Measurements from ENCODE around the gene ELANE.
"Not testable (repeated sequence)": the region's sequence is repeated elsewhere in the genome, so short reads cannot be mapped to it uniquely, and the experiment has no call there.

The ELANE gene

DNA sequence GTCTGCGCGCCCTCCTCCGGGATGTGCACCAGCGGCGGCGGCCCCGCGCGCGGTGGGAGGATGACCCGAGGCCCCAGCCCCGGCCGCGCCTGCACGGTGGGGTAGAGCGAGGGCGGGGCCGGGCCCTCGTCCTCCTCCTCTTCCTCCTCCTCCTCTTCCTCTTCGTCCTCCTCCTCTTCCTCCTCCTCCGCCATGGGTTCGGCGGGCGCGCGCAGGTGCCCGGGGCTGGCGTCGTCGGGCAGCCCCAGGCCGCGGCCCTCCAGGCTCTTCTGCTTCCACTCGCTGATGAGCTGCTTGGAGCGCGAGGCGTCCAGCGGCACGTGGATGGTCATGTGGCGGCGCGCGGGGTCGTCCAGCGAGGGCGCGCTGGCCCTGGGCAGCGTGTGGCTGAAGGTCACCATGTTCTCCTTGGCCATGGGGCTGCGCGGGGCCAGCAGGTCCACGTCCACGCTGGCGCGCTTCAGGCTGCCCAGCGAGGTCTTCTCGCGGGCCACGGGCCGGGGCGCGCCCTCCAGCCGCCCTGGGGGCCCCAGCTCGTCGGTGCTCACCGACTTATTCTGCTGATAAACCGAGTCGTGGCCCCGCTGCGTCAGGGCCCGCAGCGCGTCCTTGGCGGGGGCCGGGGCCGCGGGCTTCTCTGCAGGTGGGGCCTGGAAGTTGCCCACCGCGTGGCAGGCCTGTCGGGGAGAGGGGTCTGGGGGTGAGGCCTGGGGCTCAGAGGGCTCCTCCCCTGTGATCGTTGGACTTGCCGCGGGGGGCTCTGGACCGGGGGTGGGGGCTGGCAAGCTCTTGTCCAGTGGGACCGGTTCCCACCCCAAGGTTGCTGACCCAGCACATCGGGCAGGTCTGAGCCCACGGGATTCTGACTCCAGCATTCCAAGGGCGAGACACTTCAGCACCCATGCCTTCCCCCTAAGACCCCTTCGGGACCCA lies 38.6 kb upstream of the ELANE start:
- no peak for DNase-seq

DNA sequence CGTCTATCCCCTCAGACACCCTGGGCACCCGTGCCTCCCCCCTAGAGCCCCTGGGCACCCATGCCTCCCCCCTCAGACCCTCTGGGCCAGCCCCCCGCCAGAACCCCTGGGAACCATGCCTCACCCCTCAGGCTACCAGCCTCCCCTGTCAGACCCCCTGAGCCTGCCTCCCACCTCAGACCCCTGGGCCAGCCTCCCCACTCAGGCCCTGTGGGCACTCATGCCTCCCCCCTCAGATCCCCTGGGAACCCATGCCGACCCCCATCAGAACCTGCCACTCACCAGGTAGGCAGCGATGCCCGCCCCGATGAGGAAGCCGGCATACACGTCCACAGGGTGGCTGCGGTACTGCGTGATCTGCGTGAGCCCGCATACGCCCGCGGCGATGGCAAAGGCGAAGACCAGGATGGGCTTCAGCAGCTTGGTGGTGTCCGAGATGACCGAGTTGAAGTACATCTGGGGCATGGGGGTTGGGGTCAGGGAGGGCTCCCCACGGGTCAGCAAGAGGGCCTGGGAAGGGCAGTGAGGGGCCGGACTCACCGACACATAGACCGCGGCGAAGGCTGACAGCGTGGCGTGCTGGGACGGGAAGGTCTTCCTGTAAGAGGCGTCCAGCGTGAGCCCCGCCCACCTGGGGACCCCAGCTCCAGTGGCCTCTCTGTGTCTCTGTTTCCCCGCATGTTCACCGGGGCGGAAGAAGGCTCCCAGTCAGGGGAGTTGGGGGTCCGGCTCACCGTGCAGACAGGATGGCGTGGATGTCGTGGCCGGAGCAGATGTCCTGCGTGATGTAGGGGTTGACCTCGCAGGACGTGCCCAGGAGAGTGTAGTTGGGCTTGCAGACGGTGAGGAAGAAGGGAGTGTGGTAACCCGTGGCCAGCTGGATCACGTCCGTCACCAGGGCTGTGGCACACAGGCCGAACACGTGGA lies 37.7 kb upstream of the ELANE start:
- no peak for DNase-seq

DNA sequence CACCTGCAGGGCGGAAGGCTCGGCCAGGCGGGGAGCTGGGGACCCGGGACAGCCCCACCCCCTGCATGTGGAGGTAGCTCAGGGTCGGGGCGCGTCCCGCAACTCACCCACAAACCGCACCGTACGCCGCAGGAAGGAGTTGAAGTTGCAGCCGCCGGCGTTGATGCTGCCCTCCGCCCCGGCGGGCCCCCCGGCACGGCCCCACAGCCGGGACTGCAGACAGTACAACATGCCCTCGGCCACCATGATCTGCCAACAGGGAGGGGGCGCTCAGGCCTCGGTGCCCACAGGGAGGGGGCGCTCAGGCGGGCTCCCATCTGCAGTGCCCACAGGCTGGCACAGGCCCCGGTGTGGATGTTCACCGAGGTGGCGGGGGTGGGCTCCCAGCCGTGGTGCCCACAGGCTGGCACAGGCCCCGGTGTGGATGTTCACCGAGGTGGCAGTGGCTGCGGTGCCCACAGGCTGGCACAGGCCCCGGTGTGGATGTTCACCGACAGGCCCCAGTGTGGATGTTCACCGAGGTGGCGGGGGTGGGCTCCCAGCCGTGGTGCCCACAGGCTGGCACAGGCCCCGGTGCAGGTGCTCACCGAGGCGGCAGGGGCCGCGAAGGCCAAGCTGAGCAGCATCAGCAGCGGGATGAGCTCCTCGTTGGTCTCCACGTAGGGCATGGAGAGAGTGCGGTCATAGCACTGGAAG lies 36.9 kb upstream of the ELANE start:
- DNase-seq: no peak

DNA sequence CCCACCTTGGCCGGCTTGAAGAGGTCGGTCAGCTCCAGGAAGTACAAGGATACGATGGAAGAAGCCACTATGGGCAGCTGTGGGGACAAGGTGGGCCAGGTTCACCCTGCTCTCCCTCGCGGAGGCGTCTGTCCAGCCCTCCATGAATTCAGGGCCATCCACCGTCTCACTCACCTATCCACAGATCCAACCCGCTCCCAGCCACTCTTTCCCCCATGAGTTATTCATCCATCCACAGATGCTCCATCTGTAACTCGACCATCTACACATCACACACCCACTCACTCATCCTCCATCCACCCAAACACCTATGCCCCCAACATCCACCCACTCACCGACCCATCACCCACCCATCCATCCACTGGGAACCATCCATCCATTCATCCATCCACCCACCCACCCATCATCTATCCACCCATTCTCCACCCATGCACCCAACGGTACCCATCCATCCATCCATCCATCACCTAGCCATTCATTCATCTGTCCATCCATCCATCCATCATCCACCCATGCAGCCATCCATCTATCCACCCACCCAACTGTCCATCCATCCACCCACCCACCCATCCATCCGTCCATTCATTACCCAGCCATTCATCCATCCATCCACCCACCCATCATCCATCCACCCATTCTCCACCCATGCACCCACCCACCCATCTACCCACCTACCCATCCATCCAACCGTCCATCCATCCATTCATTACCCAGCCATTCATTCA lies 36.2 kb upstream of the ELANE start:
- no peak for DNase-seq

DNA sequence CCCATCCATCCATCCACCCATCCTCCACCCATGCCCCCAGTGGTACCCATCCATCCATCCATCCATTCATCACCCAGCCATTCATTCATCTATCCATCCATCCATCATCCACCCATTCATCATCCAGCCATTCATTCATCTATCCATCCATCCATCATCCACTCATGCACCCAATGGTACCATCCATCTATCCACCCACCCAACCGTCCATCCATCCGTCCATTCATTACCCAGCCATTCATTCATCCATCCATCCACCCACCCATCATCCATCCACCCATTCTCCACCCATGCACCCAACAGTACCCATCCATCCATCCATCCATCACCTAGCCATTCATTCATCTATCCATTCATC lies 35.6 kb upstream of the ELANE start:
- no peak for DNase-seq

DNA sequence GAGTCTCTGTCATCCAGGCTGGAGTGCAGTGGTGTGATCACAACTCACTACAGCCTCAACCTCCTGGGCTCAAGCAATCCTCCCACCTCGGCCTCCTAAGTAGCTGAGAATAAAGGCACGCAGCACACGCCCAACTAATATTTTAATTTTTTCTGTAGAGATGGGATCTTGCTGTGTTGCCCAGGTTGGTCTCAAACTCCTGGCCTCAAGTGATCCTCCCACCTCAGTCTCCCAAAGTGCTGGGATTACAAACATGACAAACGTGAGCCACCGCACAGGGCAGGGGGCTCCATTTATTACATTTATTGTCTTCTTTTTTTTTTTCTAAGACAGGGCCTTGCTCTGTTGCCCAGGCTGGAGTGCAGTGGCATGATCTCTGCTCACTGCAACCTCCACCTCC lies 31.9 kb upstream of the ELANE start:
- DNase-seq: not testable (repeated sequence)

DNA sequence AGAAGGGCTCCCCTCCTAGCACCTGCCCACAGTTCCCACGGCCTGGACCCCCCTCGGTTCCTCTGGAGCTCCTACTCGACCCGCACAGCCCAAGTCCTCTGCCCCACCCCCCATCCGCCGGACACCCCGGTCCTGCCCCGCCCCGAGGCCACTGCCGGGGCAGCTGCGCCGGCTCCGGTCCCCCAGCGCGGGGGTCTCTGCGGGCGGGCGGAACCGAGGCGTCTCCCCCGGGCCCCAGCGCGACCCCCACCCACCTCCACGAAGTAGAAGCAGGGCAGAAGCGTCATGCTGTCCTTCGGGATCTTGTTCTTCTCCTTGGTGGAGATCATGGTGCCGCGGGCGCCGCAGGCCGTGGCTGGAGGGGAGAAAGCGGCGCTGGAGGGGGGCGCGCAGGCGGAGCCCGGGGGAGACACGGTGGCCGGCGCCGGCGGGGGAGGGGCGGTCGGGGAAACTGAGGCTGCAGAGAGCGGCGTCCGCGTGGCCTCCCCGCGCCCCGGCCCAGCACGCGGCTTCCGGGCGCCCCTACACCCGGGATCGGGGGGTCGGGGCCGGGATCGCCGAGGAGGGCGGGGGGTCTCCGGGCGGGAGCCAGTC lies 30.8 kb upstream of the ELANE start:
- DNase-seq: no peak

DNA sequence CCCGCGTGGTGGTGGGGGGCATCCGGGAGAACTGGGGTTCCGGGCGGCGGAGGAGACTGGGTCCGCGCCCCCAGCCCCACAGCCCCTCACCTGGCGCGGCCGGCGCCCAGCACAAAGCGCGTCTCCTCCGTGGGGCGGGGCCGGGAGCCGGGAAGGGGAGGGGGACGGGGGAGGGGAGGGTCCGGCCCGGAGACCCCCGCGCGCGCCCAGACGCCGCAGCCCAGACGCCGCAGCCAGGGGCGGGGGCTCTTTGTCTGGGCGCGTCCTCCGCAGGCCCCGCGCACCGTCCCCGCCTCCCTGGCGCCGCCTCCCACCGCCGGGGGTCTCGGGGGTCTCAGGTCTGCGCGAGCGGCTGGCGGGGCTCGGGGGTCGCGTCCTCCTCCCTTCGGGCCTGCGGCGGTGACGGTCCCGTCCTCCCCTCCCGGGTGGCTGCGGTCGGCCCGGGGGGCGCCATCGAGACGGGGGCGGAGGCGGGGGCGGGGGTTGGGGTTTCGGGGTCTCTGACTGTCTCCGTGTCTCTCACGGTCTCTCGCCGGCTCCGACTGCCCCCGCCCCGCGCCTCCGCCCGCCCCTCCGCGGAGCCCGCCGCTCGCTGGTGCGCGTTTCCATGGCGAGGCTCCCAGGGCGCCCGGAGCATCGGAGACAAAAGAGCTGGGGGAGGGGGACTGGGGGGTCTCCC lies 30.1 kb upstream of the ELANE start, which contains the start of gene PLPPR3:
Gene PLPPR3, minus strand, starts transcription at position 131 of the 679 bp plus-strand sequence. CDS start 396 bp downstream, outside the sequence.
- no peak for DNase-seq

DNA sequence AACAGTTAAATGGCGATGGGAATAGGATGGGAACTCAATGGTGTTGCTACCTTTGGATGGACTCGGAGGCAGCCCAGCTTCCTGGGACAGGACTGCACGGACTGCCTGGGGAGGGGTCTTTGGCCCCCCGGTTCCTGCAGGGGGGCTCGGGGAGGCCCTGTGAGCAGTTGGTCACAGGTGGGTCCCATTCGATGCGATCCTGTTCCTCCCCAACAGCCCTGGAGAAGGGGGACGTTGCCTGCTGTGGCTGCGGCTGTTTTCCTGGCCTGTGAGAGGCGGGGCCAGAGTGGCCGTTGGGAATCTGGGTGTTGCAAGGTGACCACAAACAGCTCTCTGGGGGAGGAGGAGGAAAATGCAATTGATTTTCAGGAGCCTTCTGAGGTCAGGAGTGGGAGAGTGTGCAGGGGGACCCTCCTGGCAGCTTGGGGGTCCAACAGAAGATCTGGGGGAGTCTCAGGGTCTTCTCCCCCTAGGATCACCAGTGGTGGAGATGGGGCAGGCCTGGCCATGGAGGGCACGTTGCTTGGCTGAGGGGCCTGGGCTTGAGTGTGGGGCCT lies 28.5 kb upstream of the ELANE start:
- no peak for DNase-seq

DNA sequence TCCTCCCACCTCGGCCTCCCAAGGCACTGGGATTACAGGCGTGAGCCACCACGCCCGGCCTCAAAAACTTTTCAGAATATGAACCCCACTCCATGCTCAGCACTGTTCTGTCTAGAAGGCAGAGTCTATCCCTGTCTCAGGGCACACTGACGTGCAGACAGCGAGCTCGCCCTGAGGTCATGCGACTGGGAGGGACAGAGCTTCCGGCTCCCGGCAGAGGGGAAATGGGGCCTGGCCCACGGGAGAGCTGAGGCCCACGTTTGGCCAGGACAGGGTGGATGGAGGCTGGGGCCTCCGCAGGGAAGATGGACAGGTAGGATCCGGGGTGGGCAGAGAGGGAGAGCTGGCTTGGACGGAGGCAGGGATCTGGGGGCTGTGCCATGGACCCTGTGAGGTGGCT lies 27.2 kb upstream of the ELANE start:
- no peak for DNase-seq

DNA sequence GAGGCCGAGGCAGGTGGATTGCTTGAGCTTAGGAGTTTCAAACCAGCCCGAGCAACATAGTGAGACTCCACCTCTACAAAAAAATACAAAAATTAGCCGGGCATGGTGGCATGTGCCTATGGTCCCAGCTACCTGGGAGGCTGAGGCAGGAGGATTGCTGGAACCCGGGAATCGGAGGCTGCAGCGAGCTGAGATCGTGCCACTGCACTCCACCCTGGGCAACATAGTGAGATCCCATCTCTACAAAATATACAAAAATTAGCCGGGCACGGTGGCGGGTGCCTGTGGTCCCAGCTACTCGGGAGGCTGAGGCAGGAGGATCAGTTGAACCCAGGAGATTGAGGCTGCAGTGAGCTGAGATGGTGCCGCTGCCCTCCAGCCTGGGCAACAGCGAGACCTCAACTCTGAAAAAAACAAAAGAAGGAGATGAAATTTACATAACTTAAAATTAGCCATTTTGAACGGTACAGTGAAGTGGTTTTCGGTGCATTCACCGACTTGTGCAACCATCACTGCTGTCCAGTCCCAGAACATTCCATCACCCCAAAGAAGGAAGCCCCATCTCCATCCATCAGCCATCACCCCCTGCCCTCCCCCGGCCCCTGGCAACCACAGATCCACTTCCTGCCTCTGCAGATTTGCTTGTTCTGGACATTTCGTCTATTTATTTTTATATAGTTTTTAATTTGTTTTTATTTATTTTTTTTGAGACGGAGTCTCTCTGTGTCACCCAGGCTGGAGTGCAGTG lies 26.0 kb upstream of the ELANE start:
- DNase-seq: no peak

DNA sequence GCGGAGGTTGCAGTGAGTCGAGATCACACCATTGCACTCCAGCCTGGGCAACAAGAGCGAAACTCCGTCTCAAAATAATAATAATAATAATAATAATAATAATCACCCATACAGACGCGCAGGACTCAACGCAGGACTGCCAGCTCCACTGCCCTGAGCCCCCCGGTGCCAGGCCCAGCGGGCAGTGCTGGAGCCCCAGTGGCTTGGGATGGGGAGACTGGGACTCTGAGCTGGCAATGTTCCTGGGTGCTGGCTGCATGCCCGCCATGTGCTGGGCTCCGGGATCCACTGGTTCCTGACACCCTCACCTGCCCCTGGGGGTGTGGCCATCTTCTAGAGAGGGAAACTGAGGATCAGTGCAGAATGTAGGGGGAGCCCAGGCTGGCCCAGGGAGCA lies 24.8 kb upstream of the ELANE start:
- DNase-seq: no peak

DNA sequence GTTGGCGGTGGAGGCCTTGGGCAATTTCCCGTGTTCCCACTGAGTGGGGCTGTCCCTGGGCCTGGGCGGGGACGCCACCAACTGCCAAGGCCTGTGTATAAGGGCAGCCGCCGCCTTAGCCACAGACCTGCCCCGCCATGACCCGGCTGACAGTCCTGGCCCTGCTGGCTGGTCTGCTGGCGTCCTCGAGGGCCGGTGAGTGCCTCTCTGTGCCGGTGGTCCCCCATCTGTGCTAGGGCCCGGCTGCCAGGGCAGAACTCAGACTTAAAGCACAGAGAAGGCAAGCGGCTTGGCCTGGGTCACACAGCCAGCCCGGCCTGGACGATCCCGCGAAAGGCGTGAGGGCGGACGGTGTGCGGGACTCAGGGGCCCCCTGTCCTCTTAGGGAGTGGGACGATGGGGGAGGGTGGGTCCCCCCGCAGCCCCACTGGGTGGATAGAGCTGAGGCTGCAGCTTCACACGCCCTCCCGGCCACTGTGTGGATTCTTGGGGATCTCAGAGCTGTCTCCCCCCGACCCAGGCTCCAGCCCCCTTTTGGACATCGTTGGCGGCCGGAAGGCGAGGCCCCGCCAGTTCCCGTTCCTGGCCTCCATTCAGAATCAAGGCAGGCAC lies 24.3 kb upstream of the ELANE start, which contains the start of gene AZU1:
Gene AZU1, plus strand, starts transcription at position 128 of the 612 bp plus-strand sequence. Its CDS starts 10 bp downstream, at position 138.
- DNase-seq: no peak

DNA sequence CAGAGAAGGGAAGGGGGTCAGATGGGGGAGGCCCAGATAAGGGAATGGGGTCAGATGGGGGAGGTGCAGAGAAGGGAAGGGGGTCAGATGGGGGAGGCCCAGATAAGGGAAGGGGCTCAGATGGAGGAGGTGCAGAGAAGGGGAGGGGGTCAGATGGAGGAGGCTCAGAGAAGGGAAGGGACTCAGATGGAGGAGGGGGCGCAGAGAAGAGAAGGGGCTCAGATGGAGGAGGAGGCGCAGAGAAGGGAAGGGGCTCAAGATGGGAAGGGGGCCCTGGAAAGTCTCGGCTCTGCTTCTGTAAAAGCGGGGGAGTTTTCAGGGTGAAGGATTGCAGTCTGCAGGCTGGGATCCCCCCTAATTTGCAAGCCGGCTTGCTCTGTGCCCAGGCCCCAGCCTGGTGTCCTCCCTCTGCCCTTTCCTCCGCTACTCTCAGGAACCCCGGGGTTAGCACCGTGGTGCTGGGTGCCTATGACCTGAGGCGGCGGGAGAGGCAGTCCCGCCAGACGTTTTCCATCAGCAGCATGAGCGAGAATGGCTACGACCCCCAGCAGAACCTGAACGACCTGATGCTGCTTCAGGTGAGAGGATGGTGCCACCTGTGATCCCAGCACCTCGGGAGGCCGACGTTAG lies 22.9 kb upstream of the ELANE start:
- DNase-seq: no peak

DNA sequence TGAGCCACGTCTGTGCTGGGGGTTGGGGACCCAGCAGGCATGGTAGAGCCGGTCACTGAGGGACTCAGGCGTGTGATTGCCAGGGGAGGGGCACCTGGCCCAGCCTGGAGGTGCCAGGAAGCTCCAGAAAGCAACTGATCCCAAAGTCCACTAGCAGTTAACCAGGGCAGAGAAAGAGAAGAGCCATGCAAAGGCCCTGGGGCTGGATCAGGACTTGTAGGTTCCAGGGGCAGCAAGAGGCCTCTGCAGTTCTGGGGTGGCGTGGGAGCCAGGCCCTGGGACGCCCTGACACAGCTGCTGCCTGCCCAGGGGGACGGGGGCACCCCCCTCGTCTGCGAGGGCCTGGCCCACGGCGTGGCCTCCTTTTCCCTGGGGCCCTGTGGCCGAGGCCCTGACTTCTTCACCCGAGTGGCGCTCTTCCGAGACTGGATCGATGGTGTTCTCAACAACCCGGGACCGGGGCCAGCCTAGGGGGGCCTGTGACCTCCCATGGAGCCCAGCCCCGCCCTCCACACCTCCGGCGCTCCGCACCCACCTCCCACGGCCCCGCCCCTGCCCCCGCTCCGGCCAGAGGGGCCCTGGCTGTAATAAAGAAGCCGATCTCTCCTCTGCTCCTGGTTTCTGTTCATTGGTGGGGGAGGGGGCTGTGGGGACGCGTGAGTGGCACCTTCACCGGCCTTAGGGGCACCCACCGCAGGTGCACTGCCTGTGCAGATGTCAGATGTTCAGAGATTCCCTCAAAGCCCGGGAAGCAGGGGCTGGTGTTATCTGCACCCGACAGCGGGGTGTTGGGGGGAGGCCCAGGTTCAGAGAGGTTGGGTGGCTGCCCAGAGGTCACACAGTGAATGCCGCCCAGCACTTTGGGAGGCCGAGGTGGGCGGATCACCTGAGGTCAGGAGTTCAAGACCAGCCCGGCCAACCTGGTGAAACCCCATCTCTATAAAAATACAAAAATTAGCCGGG lies 20.4 kb upstream of the ELANE start:
- no peak for DNase-seq

DNA sequence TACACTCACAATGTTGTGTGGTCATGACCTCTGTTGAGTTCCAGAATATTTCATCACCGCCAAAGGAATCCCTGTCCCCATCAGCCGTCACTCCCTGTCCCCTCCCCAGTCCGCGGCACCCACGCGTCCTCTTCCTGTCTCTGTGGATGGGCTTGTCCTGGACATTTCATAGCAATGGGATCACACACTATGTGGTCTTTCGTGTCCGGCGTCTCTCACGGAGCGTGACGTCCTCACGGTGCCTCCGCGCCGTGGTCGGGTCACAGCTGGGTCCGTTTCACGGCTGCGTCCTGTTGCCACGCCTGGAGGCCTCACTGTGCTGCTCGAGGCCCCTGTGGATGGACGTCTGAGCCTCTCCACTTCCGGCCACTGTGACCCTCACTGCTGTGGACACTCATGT lies 17.9 kb upstream of the ELANE start:
- DNase-seq: no peak
